ENCODE results near the gene ATP6V0C. TPM values are rescaled to one million over a fixed set of nuclear protein-coding genes. Genes with fewer than 3 reads are reported as not detected.

ATP6V0C gene
- total and polyA plus RNA-seq, 3 donors from 2014 or later = 180 to 190 (median 182) TPM

DNA sequence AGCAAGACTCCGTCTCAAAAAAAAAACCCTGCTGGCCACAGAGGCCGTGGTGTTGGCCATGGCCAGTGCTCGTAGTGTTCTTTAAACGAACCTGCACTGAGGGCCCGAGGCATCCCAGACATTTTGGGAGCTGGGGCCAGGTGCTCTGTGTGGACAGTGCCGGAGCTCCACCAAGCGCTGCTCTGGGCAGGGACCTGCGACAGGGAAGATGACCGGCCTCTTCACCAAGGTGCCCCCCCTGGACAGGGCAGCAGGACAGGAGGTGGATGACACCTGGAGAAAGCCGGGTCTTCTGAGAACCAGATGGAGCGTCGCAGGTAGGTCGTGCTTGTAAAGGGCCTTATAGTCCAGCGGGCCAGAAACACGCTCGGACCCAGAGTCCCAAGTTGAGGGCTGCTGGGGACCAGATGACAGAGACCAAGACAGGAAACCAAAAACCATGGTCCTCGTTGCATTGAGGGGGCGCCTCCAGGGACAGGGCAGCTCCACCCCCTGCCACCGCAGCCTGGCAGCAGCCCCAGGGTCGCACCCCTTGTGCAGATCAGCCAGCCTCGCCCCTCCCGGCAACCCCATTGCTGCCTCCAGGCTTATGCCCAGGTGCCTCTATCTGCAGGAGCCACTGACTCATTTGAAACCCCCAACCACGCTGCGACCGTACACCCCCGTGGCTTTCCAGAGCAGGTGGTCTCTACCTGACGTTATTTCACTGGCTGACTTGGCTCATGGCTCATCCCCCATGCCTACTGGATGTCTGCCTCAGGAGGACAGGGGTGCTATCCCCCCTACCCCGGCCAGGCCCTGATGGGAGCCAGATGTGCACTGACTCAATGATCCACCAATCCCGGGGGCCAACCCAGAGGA, 46.9 kb upstream of the ATP6V0C start:
- H3K27me3 ChIP-seq = no peaks in the 10 kb centered on the region
- no peak for TF ChIP-seq POLR2A (IDR thresholded peaks at IDR 0.05)
- TF ChIP-seq, protein P1, sequence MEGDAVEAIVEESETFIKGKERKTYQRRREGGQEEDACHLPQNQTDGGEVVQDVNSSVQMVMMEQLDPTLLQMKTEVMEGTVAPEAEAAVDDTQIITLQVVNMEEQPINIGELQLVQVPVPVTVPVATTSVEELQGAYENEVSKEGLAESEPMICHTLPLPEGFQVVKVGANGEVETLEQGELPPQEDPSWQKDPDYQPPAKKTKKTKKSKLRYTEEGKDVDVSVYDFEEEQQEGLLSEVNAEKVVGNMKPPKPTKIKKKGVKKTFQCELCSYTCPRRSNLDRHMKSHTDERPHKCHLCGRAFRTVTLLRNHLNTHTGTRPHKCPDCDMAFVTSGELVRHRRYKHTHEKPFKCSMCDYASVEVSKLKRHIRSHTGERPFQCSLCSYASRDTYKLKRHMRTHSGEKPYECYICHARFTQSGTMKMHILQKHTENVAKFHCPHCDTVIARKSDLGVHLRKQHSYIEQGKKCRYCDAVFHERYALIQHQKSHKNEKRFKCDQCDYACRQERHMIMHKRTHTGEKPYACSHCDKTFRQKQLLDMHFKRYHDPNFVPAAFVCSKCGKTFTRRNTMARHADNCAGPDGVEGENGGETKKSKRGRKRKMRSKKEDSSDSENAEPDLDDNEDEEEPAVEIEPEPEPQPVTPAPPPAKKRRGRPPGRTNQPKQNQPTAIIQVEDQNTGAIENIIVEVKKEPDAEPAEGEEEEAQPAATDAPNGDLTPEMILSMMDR (IDR thresholded peaks at IDR 0.05) = no peak
- no peak overlapping the region for H3K27ac ChIP-seq
- peaks cover 29% of the 10 kb centered on the region for H3K4me1 ChIP-seq
- H3K36me3 ChIP-seq (ENCODE audit: low read depth, missing control alignments) = no peaks in the 10 kb centered on the region
- no peaks in the 10 kb centered on the region for H3K9me3 ChIP-seq
- 86 to 97% methylated on average over 9 to 29 of the region's 29 CpGs for WGBS, 2 donors
- no peak overlapping the region for H3K4me3 ChIP-seq
- no peak for DNase-seq
- intact Hi-C loops (cut with DNase I; ENCODE audit: low total_unique reads) = no loop called here

DNA sequence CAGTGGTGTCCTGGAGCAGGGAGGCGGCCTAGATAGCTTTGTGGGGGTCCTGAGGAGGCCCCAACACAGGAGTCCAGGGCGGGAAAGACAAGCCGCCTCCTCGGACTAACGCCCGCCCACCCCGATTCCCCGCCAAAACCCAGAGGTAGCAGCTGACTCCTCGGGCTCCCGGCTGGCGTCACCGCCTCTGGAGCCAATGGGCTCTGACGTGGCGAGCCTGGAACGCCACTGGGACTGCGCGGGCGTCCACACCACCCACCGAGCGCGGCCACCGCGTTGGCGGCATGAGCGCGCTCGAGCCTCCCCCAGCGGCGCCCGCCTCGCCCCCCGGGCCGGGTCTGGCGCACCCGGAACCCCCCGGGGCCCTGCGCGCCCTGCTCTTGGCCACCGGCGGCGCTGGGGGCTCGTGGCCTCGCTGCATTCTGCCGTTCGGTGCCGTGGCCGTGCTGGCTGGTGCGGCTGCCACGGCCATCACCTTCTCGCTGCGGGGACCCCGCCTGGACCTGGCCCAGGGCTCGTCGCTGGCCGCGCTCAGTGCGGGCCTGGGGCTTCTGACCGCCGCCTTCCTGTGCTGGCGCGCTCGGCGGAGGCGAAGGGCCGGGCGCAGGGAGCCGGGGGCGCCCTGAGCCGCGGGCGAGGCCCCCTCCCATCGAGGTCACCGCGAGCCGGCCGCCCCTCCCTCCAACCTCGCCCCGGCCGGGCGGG, 46.1 kb upstream of the ATP6V0C start:
- H3K9me3 ChIP-seq = no peaks in the 10 kb centered on the region
- 0 to 2% methylated on average over 10 to 53 of the region's 80 CpGs for WGBS, 2 donors
- H3K4me1 ChIP-seq = peaks cover 29% of the 10 kb centered on the region
- H3K27ac ChIP-seq = peak overlapping the region; percentile 10 to 72
- intact Hi-C loops (cut with DNase I; ENCODE audit: low total_unique reads) = no loop called here
- peak; percentile 83 for DNase-seq
- H3K27me3 ChIP-seq = no peaks in the 10 kb centered on the region
- no peaks in the 10 kb centered on the region for H3K36me3 ChIP-seq (ENCODE audit: low read depth, missing control alignments)
- H3K4me3 ChIP-seq = peak overlapping the region; percentile 39 to 41
- TF ChIP-seq, protein P1 (IDR thresholded peaks at IDR 0.05) = peak in 1 of 3 experiments; percentile 17
- TF ChIP-seq POLR2A (IDR thresholded peaks at IDR 0.05) = no peak

DNA sequence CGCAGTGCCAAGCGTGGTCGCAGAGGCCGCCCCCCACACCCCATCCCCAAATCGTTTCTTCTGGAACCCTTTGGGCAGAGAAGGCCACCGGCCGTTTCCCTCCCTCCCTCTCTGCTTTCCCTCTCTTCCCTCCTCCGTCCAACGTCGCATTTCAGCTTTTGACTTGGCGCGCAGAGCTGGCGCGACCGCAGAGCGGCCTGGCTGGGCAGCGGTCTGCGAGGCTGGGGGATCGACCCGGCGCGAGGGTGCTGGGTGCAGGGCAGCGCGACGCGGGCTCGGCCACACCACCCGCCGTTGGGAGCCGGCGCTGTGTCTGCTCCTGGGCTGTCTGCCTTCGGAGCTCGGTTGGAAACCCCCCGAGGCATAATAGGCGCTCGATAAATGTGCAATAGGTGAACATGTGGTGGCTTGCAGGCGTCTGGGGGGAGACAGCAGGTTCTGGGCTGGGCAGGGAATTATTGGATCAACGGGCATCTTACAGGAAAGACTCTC, 45.5 kb upstream of the ATP6V0C start:
- no peak for DNase-seq
- peak overlapping the region; percentile 10 to 72 for H3K27ac ChIP-seq
- peak overlapping the region; percentile 39 to 41 for H3K4me3 ChIP-seq
- H3K9me3 ChIP-seq = no peaks in the 10 kb centered on the region
- TF ChIP-seq POLR2A (IDR thresholded peaks at IDR 0.05) = no peak
- TF ChIP-seq, protein P1 (IDR thresholded peaks at IDR 0.05) = no peak
- intact Hi-C loops (cut with DNase I; ENCODE audit: low total_unique reads) = no loop called here
- peaks cover 31% of the 10 kb centered on the region for H3K4me1 ChIP-seq
- 0 to 1% methylated on average over 18 to 32 of the region's 38 CpGs for WGBS, 2 donors
- no peaks in the 10 kb centered on the region for H3K27me3 ChIP-seq
- H3K36me3 ChIP-seq (ENCODE audit: low read depth, missing control alignments) = no peaks in the 10 kb centered on the region

GRCh38 chr16:2468725-2469398, 44.9 kb upstream of the ATP6V0C start:
- no peak for DNase-seq
- H3K27me3 ChIP-seq = no peaks in the 10 kb centered on the region
- WGBS, 2 donors = 9 to 18% methylated on average over 4 to 14 of the region's 14 CpGs
- intact Hi-C loops (cut with DNase I; ENCODE audit: low total_unique reads) = no loop called here
- no peak for TF ChIP-seq POLR2A (IDR thresholded peaks at IDR 0.05)
- TF ChIP-seq, protein P1 (IDR thresholded peaks at IDR 0.05) = no peak
- no peaks in the 10 kb centered on the region for H3K36me3 ChIP-seq (ENCODE audit: low read depth, missing control alignments)
- H3K9me3 ChIP-seq = no peaks in the 10 kb centered on the region
- H3K4me3 ChIP-seq = no peak overlapping the region
- no peak overlapping the region for H3K27ac ChIP-seq
- peaks cover 34% of the 10 kb centered on the region for H3K4me1 ChIP-seq

Measured in testis (tissue), 3 donors.